ENCODE results near the gene PECR.
"Not testable (repeated sequence)": the region's sequence is repeated elsewhere in the genome, so short reads cannot be mapped to it uniquely, and the experiment has no call there.

The PECR gene

DNA sequence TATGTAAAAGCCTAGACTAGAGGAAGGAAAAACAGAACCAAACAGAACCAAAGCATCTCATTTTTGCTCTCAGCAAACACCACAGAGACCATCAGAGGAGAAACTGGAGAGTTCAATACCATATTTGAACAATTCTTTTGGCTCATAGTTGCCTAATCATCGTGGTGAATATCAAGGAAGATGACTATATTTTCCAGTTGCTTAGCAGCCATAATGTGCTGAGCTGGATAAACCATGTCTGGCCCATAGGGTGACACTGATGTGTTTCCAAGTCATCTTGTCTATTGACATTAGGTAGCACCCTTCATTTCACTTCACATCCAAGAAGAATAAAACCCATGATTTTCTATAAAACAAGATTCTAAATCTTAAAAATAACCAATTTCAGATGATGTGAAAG is 21.6 kb upstream of the PECR start:
- DNase-seq, result no peak

GRCh38 chr2:216101109-216101508 is 19.5 kb upstream of the PECR start:
- DNase-seq, result no peak

DNA sequence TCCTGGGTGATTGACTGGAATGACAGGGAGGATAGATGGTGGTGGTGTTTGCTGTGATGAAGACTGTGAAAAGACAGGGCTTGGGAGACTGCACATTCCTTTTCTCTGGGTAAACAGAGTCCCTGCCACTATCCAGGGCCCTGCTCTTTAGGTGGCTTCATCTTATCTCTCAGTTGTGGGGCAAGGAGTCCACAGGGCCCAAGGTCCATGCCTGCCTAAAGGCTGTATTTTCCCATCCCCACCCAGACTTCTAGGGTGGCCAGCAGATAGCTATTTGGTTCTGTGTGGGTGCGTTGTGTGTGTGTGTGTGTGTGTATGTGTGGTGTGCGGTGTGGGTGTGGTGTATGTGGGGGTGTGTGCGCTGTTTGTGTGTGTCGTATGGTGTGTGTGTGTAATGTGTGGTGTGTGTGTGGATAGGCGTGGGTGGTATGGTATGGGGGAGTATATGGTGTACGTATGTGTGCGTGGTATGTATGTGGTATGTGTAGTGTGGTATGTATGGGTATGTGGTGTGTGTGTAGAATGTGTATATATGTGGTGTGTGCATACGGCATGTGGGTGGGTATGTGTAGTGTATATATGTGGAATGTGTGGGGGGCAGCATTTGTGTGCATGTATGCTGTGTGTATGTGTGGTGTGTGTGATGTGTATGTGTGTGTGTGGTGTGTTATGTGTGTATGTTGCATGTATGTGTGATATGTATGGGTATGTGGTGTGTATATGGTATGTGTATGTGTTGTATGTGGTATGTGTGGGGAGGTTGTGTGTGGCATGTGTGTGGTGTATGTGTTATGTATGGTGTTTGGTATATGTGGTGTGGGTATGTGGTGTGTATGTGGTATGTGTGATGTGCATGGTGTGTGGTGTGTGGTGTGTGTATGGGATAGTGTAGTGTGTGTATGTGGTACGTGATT is 17.1 kb upstream of the PECR start:
- DNase-seq, result no peak

DNA sequence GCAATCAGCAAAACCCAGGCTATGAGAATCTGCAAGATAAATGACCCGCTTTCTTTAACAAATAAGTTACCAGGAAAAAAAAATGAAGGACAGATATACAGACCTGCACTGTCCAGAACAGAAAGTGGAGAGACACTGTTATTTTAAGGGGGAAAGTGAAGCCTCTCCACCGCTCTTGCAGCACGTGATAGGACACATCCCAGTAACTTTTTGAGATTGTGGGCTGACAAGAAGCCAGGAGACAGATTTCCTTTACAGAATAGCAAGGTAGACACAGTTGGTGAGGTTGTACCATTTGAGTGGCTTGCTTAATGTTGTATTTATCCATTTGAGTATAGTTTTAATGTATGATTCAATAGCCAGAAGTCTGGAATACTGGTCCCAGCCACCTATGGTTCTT is 13.1 kb upstream of the PECR start:
- DNase-seq, result no peak

DNA sequence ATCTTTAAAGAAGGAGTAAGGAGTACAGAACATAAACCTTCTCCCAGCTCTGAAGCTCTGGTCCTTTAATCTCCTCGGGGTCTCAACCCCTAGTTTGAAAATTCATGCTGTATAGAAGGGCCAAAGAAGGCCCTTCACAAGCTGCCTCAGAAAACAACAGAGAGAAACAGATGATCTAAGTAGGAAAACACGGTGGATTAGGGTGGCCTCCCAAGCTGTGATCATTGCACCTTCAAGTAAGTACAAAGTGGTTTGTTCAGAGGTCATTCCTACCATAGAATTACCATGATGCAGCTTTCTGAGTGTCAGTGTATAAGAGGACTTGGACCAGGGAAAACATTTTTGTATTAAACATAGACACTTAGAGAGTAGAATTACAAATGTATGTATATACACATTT is 11.0 kb upstream of the PECR start:
- no peak for DNase-seq

- no peak for DNase-seq
Observed at GRCh38 chr2:216090369-216090786, 8.8 kb upstream of the PECR start.

DNA sequence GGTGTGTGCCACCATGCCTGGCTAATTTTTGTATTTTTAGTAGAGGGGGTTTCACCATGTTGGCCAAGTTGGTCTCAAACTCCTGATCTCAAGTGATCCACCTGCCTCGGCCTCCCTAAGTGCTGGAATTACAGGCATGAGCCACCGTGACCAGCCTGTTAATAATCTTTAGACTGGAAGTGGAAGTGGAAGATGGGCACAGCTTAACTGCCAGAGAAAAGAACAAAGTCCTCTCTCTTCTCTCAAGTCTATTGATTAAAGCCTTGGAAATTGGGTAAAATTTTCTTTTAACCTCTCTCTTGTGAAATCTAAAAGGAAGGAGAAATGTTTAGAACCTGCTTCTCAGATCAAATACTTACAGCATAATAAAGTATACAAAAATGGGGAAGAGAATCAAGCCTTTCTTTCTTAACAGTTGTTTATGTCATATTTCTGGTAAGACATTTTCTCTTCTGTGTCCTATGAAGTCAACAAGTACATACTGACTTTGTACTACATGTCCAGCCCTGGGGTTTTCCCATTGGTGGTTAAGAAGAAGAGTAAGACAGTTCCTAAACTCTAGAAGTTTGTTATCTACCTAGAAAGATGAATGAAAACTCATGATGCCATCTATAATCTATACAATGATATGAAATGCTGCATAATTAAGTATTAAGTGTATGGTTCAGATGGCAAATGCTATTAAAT is 4.7 kb upstream of the PECR start:
- DNase-seq, result no peak

- DNase-seq, result peak in 1 of 2 donors; percentile 36
Observed at GRCh38 chr2:216084547-216084946, 2.9 kb upstream of the PECR start.

DNA sequence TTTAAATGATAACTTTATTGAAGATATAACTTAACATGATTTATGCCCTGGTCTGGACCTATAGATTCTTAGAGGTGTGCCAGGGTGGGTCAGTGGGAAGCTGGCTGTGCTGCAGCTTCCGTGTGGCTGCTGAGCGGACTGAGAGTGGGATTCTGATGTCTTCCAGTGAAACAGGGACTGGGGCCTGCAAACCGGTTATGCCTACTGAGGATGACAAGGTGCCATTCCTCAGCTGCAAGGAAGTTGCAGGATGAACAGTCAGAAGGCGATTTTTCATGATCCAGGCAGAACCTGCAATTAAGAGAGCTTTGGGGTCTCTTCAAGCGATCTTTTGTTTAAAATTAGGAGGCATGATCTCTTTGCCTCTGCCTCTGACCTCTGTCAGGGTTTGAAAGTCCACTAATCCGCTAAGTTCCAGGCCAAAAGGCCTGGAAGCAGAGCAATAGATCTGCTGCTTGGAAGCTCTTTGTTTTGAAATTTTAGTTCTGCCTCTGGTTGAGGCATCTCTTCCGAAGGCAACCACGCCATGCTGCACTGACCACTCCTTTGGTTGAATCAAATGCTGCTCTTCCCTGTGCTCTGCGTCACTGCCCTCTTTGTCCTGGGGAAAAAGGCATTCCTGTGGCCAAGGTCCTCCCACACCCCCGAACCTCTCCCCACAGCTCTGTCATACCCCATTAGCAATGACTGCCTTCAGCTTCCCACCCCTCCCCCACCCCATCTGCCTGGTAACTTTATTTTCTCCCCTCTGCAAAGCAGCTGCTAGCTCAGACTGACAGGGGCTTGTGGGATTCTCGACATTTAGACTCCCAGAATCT is 2.1 kb upstream of the PECR start:
- DNase-seq, result no peak

DNA sequence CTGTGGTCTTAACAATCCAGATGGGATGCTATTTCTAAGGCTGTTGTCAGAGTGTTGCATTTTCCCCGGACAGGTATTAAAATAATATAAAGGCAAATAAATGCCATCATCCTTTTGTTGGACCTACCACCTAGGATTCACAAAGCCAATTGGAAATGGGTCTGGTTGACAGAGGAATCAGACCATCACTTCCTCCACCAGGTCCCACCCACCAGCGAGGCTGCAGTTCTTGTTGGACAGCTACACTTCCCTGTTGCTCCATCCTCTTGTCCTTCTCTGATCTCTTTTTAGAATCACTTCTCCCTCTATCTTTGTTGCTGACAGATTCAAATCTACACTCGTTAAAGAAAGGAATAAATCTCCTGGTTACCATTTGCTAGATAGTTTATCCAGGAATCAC is 1.2 kb upstream of the PECR start:
- peak; percentile 17 to 20 for DNase-seq

DNA sequence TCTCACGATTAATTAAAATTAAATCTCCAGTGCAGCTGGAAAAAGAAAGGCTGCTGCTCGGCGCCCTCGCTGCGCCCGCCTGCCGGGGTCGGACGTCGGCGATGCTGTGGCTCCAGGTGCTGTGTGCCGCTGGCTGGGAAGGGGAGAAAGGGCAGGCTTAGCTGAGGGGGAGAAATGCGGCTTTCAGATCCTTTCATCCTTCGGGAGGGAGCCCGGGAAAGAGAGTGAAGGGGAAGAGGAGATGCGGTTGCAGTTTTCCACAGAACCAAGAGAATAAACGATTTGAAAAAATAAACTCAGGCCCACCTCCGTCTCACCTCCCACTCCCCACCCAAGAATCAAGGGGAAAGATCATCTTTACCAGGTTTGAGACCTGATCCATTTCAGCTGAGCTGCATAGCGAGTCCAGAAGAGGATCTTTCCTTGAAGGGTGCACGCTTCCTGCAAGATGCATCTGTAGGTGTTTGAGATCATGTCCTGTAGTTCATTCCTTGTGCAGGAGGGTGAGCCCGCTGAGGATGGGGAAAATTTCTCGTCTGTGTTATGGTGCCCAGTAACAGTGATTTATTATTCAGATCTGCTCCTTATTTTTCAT is 605 bp upstream of the PECR start:
- no peak for DNase-seq

- no peak for DNase-seq
Observed at GRCh38 chr2:216081012-216081411, 597 bp downstream of the PECR start.

GRCh38 chr2:216080048-216080447 is 1.6 kb downstream of the PECR start:
- not testable (repeated sequence) for DNase-seq

- DNase-seq, result no peak
Observed at GRCh38 chr2:216078776-216079175, 2.8 kb downstream of the PECR start.

DNA sequence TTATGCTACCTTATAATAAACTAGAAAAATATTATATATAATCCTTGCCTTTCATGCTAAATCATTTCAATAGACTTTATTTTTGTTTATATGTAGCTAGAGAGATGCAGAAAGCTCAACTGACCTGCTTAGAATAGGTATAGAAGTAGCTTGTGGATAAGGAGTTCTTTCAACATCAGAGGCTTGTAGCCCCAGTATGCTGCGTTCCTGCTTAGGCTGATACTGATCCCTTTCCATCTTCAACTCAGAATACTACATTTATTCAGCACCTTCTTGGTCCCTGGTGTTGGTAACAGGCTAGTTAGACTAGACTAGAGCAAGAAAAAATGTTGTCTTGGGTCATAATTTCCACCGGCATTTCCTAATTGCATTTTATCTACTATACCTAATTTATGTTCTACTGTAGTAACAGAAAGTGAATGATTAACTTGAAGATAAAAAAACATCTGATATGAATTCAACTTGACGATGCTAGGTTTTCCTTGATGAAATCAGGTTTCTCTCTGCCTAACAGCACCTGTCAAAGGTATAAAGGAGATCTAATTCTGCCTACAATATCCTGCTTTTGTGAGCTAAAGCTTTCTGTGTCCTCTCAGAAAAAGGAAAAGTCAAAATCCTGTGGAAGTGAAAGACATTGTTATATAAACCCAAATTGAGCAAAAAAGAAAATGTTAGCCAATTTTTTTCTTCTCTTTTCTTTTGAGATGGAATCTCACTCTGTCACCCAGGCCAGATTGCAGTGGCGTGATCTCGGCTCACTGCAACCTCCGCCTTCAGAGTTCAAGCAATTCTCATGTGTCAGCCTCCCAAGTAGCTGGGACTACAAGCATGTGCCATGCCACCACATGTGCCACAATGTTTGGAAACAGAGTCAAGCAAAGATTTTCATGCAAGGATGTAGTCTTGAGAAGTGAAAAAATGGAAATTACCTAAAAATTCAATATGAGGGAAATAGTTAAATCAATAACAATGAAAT is 5.8 kb downstream of the PECR start:
- no peak for DNase-seq

DNA sequence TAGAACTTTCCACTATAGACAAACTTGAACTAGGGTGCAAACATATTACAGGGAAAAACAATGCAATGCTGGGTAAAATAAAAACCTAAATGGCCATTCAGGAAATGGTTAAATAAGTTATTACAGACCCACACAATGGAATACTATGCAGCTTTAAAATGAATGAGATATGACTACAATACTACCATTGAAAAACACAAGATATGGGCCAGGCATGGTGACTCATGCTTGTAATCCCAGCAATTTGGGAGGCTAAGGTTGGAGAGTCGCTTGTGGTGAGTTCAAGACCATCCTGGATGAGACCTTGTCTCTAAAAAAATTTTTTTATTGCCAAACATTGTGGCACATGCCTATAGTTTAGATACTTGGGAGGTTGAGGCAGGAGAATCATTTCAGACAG is 6.8 kb downstream of the PECR start:
- no peak for DNase-seq

GRCh38 chr2:216074380-216074779 is 7.2 kb downstream of the PECR start:
- no peak for DNase-seq

DNA sequence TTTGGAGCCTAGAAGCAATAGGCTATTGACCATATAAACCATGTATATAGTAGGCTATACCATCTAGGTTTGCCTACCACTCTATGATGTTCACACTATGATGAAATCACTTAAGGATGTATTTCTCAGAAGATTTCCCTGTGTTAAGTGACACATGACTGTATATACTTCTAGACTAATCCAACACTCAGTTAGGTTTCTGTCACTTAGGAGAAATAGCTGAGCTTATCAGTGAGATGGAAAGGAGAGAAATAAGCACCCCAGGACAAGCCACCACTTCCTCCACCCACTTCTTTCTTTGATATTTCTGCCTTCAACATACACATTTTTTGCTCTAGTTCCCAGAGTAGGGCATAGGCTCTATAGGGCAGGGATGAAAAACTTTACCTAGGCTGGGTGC is 7.8 kb downstream of the PECR start:
- no peak for DNase-seq

DNA sequence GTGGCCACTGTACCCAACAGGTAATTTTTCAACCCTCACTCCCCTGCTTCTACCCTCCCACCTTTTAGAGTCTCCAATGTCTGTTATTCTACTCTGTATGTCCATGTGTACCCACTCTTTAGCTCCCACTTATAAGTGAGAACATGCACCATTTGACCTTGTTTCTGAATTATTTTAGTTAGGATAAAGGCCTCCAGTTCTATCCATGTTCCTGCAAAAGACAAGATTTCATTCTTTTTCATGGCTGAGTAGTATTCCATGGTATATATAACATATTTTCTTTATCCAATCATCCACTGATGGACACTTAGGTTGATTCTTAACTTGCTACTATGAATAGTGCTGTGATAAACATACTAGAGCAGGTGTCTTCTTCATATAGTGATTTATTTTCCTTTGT is 9.1 kb downstream of the PECR start:
- DNase-seq, result no peak

- DNase-seq, result no peak
Observed at GRCh38 chr2:216071111-216071851, 10.3 kb downstream of the PECR start.

- no peak for DNase-seq
Observed at GRCh38 chr2:216070195-216070594, 11.4 kb downstream of the PECR start.

All from CD4-positive, alpha-beta T cell treated with Interleukin-4 for 1 hour (primary cell).